HEK293 (cell line): ENCODE results near the gene CDKN2D.

ENCODE experiments used
- CTCF ChIA-PET: fragments of 350-600 bp; formaldehyde crosslinking; extraction: SDS; loops from one replicate; lab custom pipeline; 2021; ENCODE audit warnings: antibody characterized with exemption; lab: Yijun Ruan, JAX
- POLR2A ChIA-PET: fragments of 300-600 bp; formaldehyde crosslinking; extraction: SDS; loops from one replicate; lab custom pipeline; 2020; ENCODE audit warnings: antibody characterized with exemption, inconsistent platforms; lab: Yijun Ruan, JAX
- H3K27ac ChIP-seq: fragments of 200-500 bp; sonication (Bioruptor generic); 2 replicates; pipeline ENCODE4 v1.5.1; 2014; ENCODE audit warnings: low read depth, low read length, control low read depth, inconsistent platforms; ENCODE audit errors: extremely low read depth
- H3K36me3 ChIP-seq, 2 experiments: fragments of 200-500 bp in 1 of 2; sonication (Bioruptor generic) in 1 of 2; 1 replicate in 1 of 2; 2 replicates in 1 of 2; pipeline ENCODE4 v1.5.1; 2014 to 2017; ENCODE audit warnings: inconsistent platforms in 2 of 2, low read length in 2 of 2; ENCODE audit not compliant: control insufficient read depth in 2 of 2, insufficient read depth in 1 of 2
- H3K4me1 ChIP-seq: fragments of 200-500 bp; sonication (Bioruptor generic); 2 replicates; pipeline ENCODE4 v1.5.1; 2014; ENCODE audit warnings: mild to moderate bottlenecking, low read length, inconsistent platforms; ENCODE audit not compliant: control insufficient read depth, insufficient read depth
- H3K4me3 ChIP-seq: 2 replicates; pipeline ENCODE4 v1.5.1; 2011; ENCODE audit warnings: low read depth, mild to moderate bottlenecking, control low read depth, low read length, moderate library complexity
- H3K9me3 ChIP-seq: fragments of 200-500 bp; sonication (Bioruptor generic); 2 replicates; pipeline ENCODE4 v1.5.1; 2014; ENCODE audit warnings: low read depth, low read length, inconsistent platforms; ENCODE audit not compliant: control insufficient read depth, insufficient read depth
- INSM2 ChIP-seq: fragments of 450-650 bp; formaldehyde crosslinking; IDR thresholded peaks from 2 replicates; pipeline ENCODE4 v1.5.1; 2016; ENCODE audit warnings: missing biosample characterization, missing genetic modification characterization
- KLF1 ChIP-seq: fragments of 450-650 bp; formaldehyde crosslinking; IDR thresholded peaks from 2 replicates; pipeline ENCODE4 v1.5.1; 2016; ENCODE audit warnings: missing biosample characterization, missing genetic modification characterization
- KLF7 ChIP-seq: fragments of 450-650 bp; formaldehyde crosslinking; IDR thresholded peaks from 2 replicates; pipeline ENCODE4 v1.5.1; 2016; ENCODE audit warnings: missing biosample characterization, missing genetic modification characterization, borderline replicate concordance
- KLF9 ChIP-seq: fragments of 450-650 bp; formaldehyde crosslinking; IDR thresholded peaks from 2 replicates; pipeline ENCODE4 v1.5.1; 2016; ENCODE audit warnings: missing biosample characterization, missing genetic modification characterization, low read depth
- PATZ1 ChIP-seq: fragments of 450-650 bp; formaldehyde crosslinking; IDR thresholded peaks from 2 replicates; pipeline ENCODE4 v1.5.1; 2016; ENCODE audit warnings: missing biosample characterization, missing genetic modification characterization
- RBAK ChIP-seq: fragments of 450-650 bp; formaldehyde crosslinking; IDR thresholded peaks from 2 replicates; pipeline ENCODE4 v1.5.1; 2016; ENCODE audit warnings: missing biosample characterization, missing genetic modification characterization
- SCRT1 ChIP-seq: fragments of 450-650 bp; formaldehyde crosslinking; IDR thresholded peaks from 2 replicates; pipeline ENCODE4 v1.5.1; 2016; ENCODE audit warnings: missing biosample characterization, missing genetic modification characterization, borderline replicate concordance
- SCRT2 ChIP-seq: fragments of 450-650 bp; formaldehyde crosslinking; IDR thresholded peaks from 2 replicates; pipeline ENCODE4 v1.5.1; 2016; ENCODE audit warnings: missing biosample characterization, missing genetic modification characterization
- YY1 ChIP-seq: fragments of 450-650 bp; formaldehyde crosslinking; IDR thresholded peaks from 2 replicates; pipeline ENCODE4 v1.5.1; 2018; ENCODE audit warnings: missing biosample characterization, missing genetic modification characterization
- ZBTB10 ChIP-seq: fragments of 450-650 bp; formaldehyde crosslinking; IDR thresholded peaks from 2 replicates; pipeline ENCODE4 v1.5.1; 2016; ENCODE audit warnings: missing biosample characterization, missing genetic modification characterization
- ZBTB11 ChIP-seq: fragments of 450-650 bp; formaldehyde crosslinking; conservative IDR thresholded peaks from 2 replicates; pipeline ENCODE4 v1.5.1; 2016; ENCODE audit warnings: low read depth, missing biosample characterization, missing genetic modification characterization
- ZBTB20 ChIP-seq: fragments of 450-650 bp; formaldehyde crosslinking; IDR thresholded peaks from 2 replicates; pipeline ENCODE4 v1.5.1; 2016; ENCODE audit warnings: missing biosample characterization, missing genetic modification characterization
- ZBTB26 ChIP-seq: fragments of 450-650 bp; formaldehyde crosslinking; optimal IDR thresholded peaks from 2 replicates; pipeline ENCODE3; 2016; ENCODE audit warnings: missing biosample characterization, mild to moderate bottlenecking, missing genetic modification characterization
- ZNF2 ChIP-seq: fragments of 450-650 bp; formaldehyde crosslinking; IDR thresholded peaks from 2 replicates; pipeline ENCODE4 v1.5.1; 2016; ENCODE audit warnings: missing biosample characterization, missing genetic modification characterization
- ZNF24 ChIP-seq: fragments of 450-650 bp; formaldehyde crosslinking; IDR thresholded peaks from 2 replicates; pipeline ENCODE4 v1.5.1; 2016; ENCODE audit warnings: missing biosample characterization, missing genetic modification characterization
- ZNF292 ChIP-seq: fragments of 450-650 bp; formaldehyde crosslinking; IDR thresholded peaks from 2 replicates; pipeline ENCODE4 v1.5.1; 2016; ENCODE audit warnings: low read depth, missing biosample characterization, missing genetic modification characterization, borderline replicate concordance
- ZNF311 ChIP-seq: fragments of 450-650 bp; formaldehyde crosslinking; IDR thresholded peaks from 2 replicates; pipeline ENCODE4 v1.5.1; 2017; ENCODE audit warnings: missing biosample characterization, missing genetic modification characterization, borderline replicate concordance
- ZNF529 ChIP-seq: fragments of 450-650 bp; formaldehyde crosslinking; IDR thresholded peaks from 2 replicates; pipeline ENCODE4 v1.5.1; 2017; ENCODE audit warnings: missing genetic modification characterization, missing biosample characterization; ENCODE audit not compliant: insufficient replicate concordance
- ZNF660 ChIP-seq: fragments of 450-650 bp; IDR thresholded peaks from 2 replicates; pipeline ENCODE4 v1.5.1; 2018; ENCODE audit warnings: missing biosample characterization, mild to moderate bottlenecking, missing genetic modification characterization
- ZNF768 ChIP-seq: fragments of 450-650 bp; formaldehyde crosslinking; IDR thresholded peaks from 2 replicates; pipeline ENCODE4 v1.5.1; 2018; ENCODE audit warnings: missing biosample characterization, mild to moderate bottlenecking, missing genetic modification characterization
- ZNF792 ChIP-seq: fragments of 450-650 bp; formaldehyde crosslinking; IDR thresholded peaks from 2 replicates; pipeline ENCODE4 v1.5.1; 2016; ENCODE audit warnings: missing biosample characterization, missing genetic modification characterization
- ZSCAN5A ChIP-seq: fragments of 450-650 bp; formaldehyde crosslinking; IDR thresholded peaks from 2 replicates; pipeline ENCODE4 v1.5.1; 2016; ENCODE audit warnings: missing biosample characterization, missing genetic modification characterization

The CDKN2D gene

GRCh38 chr19:10544242-10544752, 24.5 kb downstream of the CDKN2D start (continued):
- TF ChIP-seq PATZ1 (tag by site-specific recombination) (peak; percentile 35), KLF7 (tag by site-specific recombination) (0 out of 2 replicates have a peak, but pooled peaks have one; percentile 15), SCRT1 (tag by site-specific recombination) (peak; percentile 79; the same call in 1 of the 2 replicates), ZNF792 (no peak), ZNF529 (tag by site-specific recombination) (no peak), ZNF2 (tag by site-specific recombination) (no peak), ZNF768 (tag by site-specific recombination) (peak; percentile 70), ZNF24 (tag by site-specific recombination) (0 out of 2 replicates have a peak, but pooled peaks have one; percentile 32), ZNF660 (tag by site-specific recombination) (0 out of 2 replicates have a peak, but pooled peaks have one; percentile 7), SCRT2 (tag by site-specific recombination) (peak; percentile 61)

- Histone ChIP-seq H3K4me1 (no peaks in the 10 kb centered on the region), H3K36me3 (peaks cover 0 to 20% of the 10 kb centered on the region in 2 experiments; a peak in 2 of 3 replicates), H3K4me3 (peak within 1 kb of the TSS; percentile 89), H3K9me3 (no peaks in the 10 kb centered on the region), H3K27ac (peak within 1 kb of the TSS; percentile 94)
- POLR2A ChIA-PET = interaction anchor here (0.5 to 2.3 kb wide), 8 partner anchors 9 to 688 kb away, joined by 3 to 7 read pairs (median 4); no protein-coding TSS in a partner anchor
- CTCF ChIA-PET = interaction anchor here (0.8 to 2.9 kb wide), 5 partner anchors 12 to 71 kb away, joined by 3 to 18 read pairs (median 4); no protein-coding TSS in a partner anchor
- TF ChIP-seq ZBTB10 (tag by site-specific recombination) (0 out of 2 replicates have a peak, but pooled peaks have one; percentile 67), ZNF292 (tag by site-specific recombination) (no peak), KLF1 (tag by site-specific recombination) (peak; percentile 58), YY1 (tag by site-specific recombination) (peak; percentile 68), RBAK (no peak), ZBTB26 (tag by site-specific recombination) (peak; percentile 22), ZNF311 (tag by site-specific recombination) (no peak), ZBTB20 (tag by site-specific recombination) (no peak), INSM2 (tag by site-specific recombination) (no peak), ZSCAN5A (no peak), KLF9 (tag by site-specific recombination) (peak; percentile 70), ZBTB11 (tag by site-specific recombination) (no peak)
These were observed 25.1 kb downstream of the CDKN2D start, which contains the start of gene ATG4D for GRCh38 chr19:10543420-10544241. ATG4D (plus strand) TSS chr19:10543904; CDS start chr19:10544091, 187 bp downstream.
